ENCODE results near the gene USP25.

USP25 gene

GRCh38 chr21:15809818-15810217, 80.0 kb downstream of the USP25 start:
- no peak for DNase-seq (ENCODE audit: low read depth)

GRCh38 chr21:15815285-15815684, 85.5 kb downstream of the USP25 start:
- no peak for DNase-seq (ENCODE audit: low read depth)

GRCh38 chr21:15820327-15820726, 90.5 kb downstream of the USP25 start:
- no peak for DNase-seq (ENCODE audit: low read depth)

- no peak for DNase-seq (ENCODE audit: low read depth)
Observed at GRCh38 chr21:15820852-15821379, 91.1 kb downstream of the USP25 start.

GRCh38 chr21:15823486-15824150, 93.8 kb downstream of the USP25 start:
- DNase-seq (ENCODE audit: low read depth), result peak; percentile 0

GRCh38 chr21:15825700-15826099, 95.9 kb downstream of the USP25 start:
- DNase-seq (ENCODE audit: low read depth), result no peak

GRCh38 chr21:15826147-15826780, 96.5 kb downstream of the USP25 start:
- DNase-seq (ENCODE audit: low read depth), result peak; percentile 3

- DNase-seq (ENCODE audit: low read depth), result no peak
Observed at GRCh38 chr21:15826908-15827601, 97.3 kb downstream of the USP25 start.

- no peak for DNase-seq (ENCODE audit: low read depth)
Observed at GRCh38 chr21:15831497-15831896, 101.7 kb downstream of the USP25 start.

- DNase-seq (ENCODE audit: low read depth), result no peak
Observed at GRCh38 chr21:15837645-15838044, 107.9 kb downstream of the USP25 start.

- no peak for DNase-seq (ENCODE audit: low read depth)
Observed at GRCh38 chr21:15839026-15839425, 109.2 kb downstream of the USP25 start.

GRCh38 chr21:15839601-15840000, 109.8 kb downstream of the USP25 start:
- no peak for DNase-seq (ENCODE audit: low read depth)

- no peak for DNase-seq (ENCODE audit: low read depth)
Observed at GRCh38 chr21:15840406-15840805, 110.6 kb downstream of the USP25 start.

GRCh38 chr21:15841856-15842564, 112.2 kb downstream of the USP25 start:
- DNase-seq (ENCODE audit: low read depth), result no peak

GRCh38 chr21:15842565-15842880, 112.7 kb downstream of the USP25 start:
- no peak for DNase-seq (ENCODE audit: low read depth)

- no peak for DNase-seq (ENCODE audit: low read depth)
Observed at GRCh38 chr21:15843766-15844165, 114.0 kb downstream of the USP25 start.

- DNase-seq (ENCODE audit: low read depth), result no peak
Observed at GRCh38 chr21:15848634-15849560, 119.1 kb downstream of the USP25 start.

- DNase-seq (ENCODE audit: low read depth), result no peak
Observed at GRCh38 chr21:15849927-15850326, 120.1 kb downstream of the USP25 start.

- no peak for DNase-seq (ENCODE audit: low read depth)
Observed at GRCh38 chr21:15850645-15851044, 120.9 kb downstream of the USP25 start.

- DNase-seq (ENCODE audit: low read depth), result no peak
Observed at GRCh38 chr21:15852146-15852545, 122.4 kb downstream of the USP25 start.

- DNase-seq (ENCODE audit: low read depth), result no peak
Observed at GRCh38 chr21:15853126-15853525, 123.3 kb downstream of the USP25 start.

Measured in T follicular helper cell (primary cell).